GM18858 (cell line): ENCODE measurements around the gene CDC34.

Source experiments
- ATAC-seq: cut with Tn5 transposase; IDR thresholded peaks from one replicate; pipeline ENCODE4 v1.9.1; 2021; ENCODE audit not compliant: unreplicated experiment

The CDC34 gene

GRCh38 chr19:518598-519231, 12.8 kb upstream of the CDC34 start:
- no peak for ATAC-seq

- no peak for ATAC-seq
Measured at GRCh38 chr19:519449-519865, 12.1 kb upstream of the CDC34 start.

DNA sequence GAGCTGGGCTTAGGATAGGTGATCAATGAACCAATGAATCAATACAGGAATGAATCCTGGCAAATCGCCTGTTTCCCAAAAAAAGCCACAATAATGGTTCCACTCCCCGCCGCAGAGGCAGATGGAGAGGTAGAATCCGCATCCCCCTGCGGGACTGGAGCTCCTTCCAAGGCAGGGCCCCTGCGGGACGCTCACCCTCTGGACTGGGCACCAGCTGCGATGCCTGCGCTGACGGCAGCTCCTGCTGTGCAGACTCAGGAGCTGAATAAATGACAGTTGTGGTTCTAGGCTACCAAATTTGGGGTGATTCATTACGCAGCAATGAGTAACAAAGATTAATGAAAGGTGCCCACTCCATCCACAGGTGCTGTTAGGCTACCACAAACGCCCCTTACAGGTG, 8.8 kb upstream of the CDC34 start:
- no peak for ATAC-seq

GRCh38 chr19:524062-524674, 7.4 kb upstream of the CDC34 start:
- no peak for ATAC-seq

GRCh38 chr19:525029-525428, 6.5 kb upstream of the CDC34 start:
- ATAC-seq = no peak

DNA sequence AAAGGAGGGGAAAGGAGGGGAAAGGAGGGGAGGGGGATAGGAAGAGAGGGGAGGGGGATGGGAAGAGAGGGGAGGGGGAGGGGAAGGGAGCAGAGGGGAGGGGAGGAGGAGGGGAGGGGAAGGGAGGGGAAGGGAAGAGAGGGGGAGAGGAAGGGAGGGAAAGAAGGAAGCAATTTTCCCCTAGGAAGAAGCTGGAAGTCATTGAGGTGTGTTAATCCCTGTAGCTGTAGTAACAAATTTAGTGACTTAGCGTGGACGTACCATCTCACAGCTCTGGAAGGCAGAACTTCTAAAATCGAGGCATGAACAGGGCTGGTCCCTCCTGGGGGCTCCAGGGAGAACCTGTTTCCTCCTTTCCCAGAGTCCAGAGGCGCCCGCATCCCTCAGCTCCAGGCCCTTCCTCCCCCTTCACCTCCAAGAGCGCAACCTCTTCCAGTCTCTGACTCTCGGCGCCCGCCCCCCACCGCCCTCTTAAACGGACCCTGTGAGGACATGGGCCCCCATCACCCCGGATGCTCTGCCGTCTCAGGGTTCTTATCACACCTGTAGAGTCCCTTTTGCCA, 5.6 kb upstream of the CDC34 start:
- ATAC-seq = no peak

DNA sequence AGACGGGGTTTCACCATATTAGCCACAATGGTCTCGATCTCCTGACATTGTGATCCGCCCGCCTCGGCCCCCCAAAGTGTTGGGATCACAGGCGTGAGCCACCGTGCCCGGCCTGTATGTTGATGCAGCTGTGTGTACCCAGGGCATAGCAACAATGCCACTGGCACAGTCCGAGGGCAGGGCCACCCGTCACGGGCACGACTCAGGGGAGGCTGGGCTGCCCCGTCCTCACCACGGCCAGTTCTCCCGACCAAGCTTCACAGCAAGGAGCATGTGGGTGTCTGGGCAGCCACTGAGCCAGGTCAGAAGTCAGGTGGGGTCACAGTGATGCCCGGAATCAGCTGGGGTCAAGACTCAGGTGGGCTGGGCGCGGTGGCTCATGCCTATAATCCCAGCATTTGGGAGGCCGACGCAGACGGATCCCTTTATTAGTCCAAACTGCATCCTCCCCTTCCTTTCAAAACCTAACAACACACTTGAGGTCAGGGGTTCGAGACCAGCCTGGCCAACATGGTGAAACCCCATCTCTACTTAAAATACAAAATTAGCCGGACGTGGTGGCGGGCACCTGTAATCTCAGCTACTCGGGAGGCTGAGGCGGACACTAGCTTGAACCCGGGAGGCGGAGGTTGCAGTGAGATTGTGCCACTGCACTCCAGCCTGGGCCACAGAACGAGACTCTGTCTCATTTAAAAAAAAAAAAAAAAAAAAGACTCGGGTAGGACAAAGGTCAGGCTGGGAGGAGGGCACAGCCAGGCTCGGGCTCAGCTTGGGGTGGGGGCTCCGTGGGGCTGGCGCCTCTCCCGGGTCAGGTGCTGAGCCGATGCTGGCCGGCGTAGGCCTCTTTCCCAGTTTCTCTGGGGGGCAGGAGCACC, 1.2 kb upstream of the CDC34 start:
- no peak for ATAC-seq

- ATAC-seq = peak; percentile 58
Measured at GRCh38 chr19:531009-531752, 379 bp upstream of the CDC34 start.

DNA sequence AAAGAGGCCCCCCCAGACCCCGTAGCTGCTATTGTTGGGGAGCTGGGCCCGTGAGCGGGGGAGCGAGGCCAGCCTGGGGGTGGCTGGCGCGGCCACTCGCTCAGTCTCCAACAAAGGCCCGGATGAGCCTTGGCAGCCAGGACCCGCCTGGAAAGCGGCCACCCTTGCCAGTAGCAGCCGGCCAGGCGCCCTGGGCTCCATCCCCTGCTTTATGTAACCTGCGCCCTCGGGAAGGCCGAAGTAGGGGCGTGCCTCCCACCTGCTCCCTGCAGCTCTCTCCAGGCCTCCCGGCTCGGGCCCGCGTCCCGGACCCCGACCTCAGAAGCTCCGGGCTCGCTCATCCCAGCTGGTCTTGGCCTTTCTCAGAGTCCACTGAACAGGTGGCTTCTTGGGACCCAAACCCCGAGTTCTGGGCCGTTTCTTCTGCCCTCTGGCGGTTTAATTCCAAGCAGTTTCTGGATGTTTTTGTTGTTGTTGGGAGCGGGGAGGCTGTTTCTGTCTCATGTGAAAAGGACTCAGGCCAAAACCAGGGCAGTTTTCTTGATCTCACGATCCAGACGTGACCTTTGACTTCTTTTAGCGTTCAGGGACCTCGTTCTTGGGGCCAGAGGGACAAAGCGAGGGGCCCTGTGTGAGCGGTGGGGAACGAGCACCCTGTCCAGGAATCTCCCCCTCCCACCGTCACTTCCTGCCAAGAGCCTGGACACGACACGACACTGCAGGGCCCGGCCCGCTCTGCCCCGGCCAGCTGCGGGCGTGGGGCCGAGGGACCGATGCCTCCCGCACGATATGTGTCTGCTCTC, 1.2 kb downstream of the CDC34 start:
- ATAC-seq = no peak

GRCh38 chr19:533364-534058, 2.0 kb downstream of the CDC34 start:
- ATAC-seq = no peak

DNA sequence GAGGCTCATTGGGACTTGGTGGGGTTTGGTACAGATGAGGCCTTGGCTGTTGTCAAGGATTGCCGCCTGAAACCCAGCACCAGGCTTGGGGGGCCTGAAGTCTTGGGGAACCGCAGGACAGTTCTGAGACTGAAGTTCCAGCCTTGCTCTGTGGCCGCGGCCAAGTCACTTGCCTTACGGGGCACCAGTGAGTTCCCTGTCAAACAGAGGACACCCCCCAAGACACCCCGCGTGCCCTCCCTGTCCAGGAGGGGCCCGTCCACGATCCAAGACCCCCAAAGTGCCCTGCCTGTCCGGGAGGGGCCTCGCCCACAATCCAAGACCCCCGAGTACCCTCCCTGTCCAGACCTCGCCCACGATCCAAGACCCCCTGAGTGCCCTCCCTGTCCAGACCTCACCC, 2.5 kb downstream of the CDC34 start:
- ATAC-seq = no peak

DNA sequence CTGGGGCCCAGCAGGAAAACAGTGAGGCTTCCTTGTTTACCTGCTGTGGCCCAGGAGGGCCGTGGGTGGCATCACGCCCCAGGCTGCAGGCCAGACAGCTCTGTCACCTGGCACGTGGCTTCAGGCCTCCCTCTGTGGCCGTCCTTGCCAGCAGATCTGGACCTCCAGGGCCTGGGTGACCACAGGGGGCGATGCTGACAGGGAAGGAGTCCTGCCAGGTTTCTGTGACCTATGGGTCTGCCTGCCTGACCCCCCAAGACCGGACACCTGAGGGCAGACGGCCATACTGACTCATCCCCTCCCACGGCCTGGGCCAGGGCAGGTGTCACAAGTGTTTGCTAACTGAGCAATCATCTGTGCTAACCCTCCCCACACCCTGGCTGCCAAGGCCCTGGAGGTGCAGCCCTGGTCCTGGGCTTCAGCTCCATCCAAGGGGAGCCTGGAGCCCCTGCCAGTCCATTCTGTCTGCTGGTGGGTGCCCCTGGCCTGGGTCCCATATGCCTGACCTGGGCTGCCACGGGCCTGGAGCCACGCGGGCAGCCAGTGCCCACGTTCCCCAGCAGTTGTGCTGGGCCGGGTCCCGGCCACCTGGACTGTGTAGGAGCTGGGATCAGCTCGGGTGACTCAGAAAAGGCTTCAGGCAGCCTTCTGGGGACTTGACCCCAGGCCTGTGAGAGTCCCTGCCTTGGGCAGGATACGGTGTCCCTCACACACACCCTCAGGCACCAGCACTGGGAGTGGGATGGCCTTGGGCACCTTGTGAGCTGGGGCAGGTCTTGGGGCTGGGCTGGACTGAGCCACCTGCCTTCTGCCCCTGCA, 3.7 kb downstream of the CDC34 start:
- no peak for ATAC-seq

DNA sequence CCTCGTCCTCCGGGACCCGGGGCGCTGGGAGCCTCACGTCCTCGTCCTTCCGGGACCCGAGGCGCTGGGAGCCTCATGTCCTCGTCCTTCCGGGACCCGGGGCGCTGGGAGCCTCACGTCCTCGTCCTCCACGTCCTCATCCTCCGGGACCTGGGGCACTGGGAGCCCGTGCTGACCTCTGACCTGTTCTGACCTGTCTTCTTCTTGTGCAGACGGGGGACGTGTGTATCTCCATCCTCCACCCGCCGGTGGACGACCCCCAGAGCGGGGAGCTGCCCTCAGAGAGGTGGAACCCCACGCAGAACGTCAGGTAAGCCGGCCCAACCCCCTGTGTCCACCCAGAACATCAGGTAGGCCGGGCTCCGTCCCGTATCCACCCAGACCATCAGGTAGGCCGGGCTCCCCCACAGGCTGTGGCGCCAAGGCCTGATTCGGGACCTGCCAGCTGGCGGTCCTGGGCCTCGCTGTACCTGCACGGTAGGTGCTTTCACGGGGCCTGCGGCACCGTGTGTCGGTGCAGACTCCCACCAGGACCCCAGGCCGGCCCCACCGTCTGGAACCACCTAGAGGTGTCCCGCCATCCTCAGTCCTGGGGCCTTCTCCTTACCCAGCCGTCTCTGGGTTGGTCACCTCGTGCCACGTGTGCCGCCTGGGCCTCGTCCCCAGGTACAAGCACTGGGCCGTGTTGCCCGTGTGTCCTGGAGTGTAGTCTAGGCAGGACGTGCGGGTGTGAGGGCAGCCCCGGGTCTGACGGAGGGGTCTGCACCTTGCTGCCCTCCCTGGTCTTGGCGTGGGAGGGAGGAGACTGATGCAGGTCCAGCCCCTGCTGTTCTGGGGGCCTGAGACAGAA, 4.7 kb downstream of the CDC34 start:
- ATAC-seq = no peak

DNA sequence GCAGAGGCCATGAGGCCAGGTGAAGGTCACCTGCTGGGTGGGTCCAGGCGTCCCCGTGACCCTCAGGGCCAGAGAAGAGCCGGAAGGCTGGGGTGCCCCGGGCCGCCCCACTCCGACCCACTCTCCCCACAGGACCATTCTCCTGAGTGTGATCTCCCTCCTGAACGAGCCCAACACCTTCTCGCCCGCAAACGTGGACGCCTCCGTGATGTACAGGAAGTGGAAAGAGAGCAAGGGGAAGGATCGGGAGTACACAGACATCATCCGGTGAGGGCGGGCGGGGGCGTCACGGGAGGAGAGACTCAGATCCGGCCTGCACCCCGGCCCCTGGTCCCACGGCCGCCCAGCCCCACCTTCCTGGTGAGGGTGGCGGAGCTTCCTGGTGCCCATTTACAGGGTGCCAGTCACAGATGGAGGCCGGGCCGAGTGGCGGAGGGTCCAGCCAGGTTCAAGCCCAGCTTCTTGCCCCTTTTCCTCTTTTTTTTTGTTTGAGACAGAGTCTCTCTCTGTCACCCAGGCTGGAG, 5.4 kb downstream of the CDC34 start:
- no peak for ATAC-seq

DNA sequence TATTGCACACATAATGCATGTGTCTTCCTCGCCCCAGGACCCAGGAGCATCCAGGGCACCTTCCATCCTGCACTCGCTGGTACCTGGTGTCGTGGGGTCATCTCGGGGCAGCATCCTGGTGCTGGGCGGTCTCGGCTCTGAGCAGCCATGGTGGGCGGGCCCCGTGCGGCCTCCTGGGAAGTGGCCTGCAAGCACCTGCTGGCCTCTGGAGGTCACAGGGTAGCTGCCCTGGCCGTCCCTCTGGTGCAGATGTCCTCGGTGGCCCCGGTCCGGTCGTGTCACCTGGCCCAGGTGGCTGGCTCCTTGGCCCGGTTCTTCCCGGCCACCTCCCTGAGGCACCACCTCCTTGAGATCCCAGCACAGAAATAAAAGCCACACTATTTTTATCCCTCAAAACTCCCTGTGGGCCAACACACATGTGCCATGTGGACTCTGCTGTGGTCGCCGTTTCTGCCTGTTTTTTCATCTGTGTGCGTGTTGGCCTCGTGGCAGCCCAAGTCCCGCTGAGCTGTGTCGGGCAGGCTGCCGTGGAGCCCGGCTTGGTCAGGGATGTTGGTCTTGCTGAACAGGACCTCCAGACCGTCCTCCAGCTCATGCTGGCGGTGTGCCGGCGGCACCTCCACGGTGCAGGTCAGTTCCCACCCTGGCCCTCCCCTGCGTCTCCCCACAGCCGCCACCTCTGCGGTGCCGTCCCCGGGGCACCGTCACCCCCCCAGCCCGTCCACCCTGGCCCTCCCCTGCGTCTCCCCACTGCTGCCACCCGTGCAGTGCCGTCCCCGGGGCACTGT, 7.3 kb downstream of the CDC34 start:
- no peak for ATAC-seq

- no peak for ATAC-seq
Measured at GRCh38 chr19:539429-540030, 8.0 kb downstream of the CDC34 start.
